Astrocyte (in vitro differentiated cells and primary cell): ENCODE measurements around the gene DENND2A. TPM values are rescaled to one million over a fixed set of nuclear protein-coding genes. Genes with fewer than 3 reads are reported as not detected.
"Not testable (repeated sequence)": the region's sequence is repeated elsewhere in the genome, so short reads cannot be mapped to it uniquely, and the experiment has no call there.

Source experiments
- DNase-seq: peaks from one replicate; pipeline ENCODE4 v3.0.0-alpha.2; 2010; ENCODE audit warnings: low read depth
- FAIRE-seq: peaks from 2 replicates; lab custom pipeline; 2011; peaks lifted over from hg19 to GRCh38; lab: Jason Lieb, UNC
- H2AFZ ChIP-seq: 2 replicates; pipeline ENCODE4 v1.6.0; 2012; ENCODE audit warnings: low read depth, low read length, inconsistent platforms
- H3K27ac ChIP-seq: 2 replicates; pipeline ENCODE4 v1.5.1; 2011; ENCODE audit warnings: low read depth, low read length, inconsistent platforms
- H3K27me3 ChIP-seq: 2 replicates; pipeline ENCODE4 v1.6.0; 2011; ENCODE audit warnings: low read length, inconsistent platforms; ENCODE audit not compliant: insufficient read depth
- H3K36me3 ChIP-seq: 2 replicates; pipeline ENCODE4 v1.5.1; 2011; ENCODE audit warnings: low read length, inconsistent platforms; ENCODE audit not compliant: insufficient read depth
- H3K4me1 ChIP-seq: 2 replicates; pipeline ENCODE4 v1.5.1; 2011; ENCODE audit warnings: low read length, inconsistent platforms; ENCODE audit not compliant: insufficient read depth
- H3K4me2 ChIP-seq: 2 replicates; pipeline ENCODE4 v1.6.0; 2012; ENCODE audit warnings: low read length, inconsistent platforms
- H3K4me3 ChIP-seq: 2 replicates; pipeline ENCODE4 v1.5.1; 2011; ENCODE audit warnings: low read depth, mild to moderate bottlenecking, low read length, inconsistent platforms; ENCODE audit not compliant: insufficient read depth
- H3K79me2 ChIP-seq: 2 replicates; pipeline ENCODE4 v1.6.0; 2012; ENCODE audit warnings: mild to moderate bottlenecking, low read length, inconsistent platforms; ENCODE audit not compliant: insufficient read depth
- H3K9ac ChIP-seq: 2 replicates; pipeline ENCODE4 v1.6.0; 2012; ENCODE audit warnings: mild to moderate bottlenecking, low read length, inconsistent platforms
- H3K9me3 ChIP-seq: 2 replicates; pipeline ENCODE4 v1.5.1; 2012; ENCODE audit warnings: low read depth, mild to moderate bottlenecking, low read length, inconsistent platforms; ENCODE audit not compliant: insufficient read depth
- H4K20me1 ChIP-seq: 2 replicates; pipeline ENCODE4 v1.6.0; 2012; ENCODE audit warnings: low read length, inconsistent platforms; ENCODE audit not compliant: insufficient read depth
- H3K27ac Mint-ChIP-seq: one replicate; pipeline ENCODE4 v1.8.0; 2021; ENCODE audit warnings: mild to moderate bottlenecking, mixed read lengths; ENCODE audit not compliant: unreplicated experiment
- H3K27me3 Mint-ChIP-seq: one replicate; pipeline ENCODE4 v1.8.0; 2021; ENCODE audit warnings: low read depth, mixed read lengths; ENCODE audit not compliant: unreplicated experiment
- H3K36me3 Mint-ChIP-seq: one replicate; pipeline ENCODE4 v1.8.0; 2021; ENCODE audit warnings: low read depth, mixed read lengths; ENCODE audit not compliant: unreplicated experiment
- H3K4me1 Mint-ChIP-seq: one replicate; pipeline ENCODE4 v1.8.0; 2021; ENCODE audit warnings: low read depth, mixed read lengths; ENCODE audit not compliant: unreplicated experiment
- H3K4me3 Mint-ChIP-seq: one replicate; pipeline ENCODE4 v1.8.0; 2021; ENCODE audit warnings: mild to moderate bottlenecking, moderate library complexity, mixed read lengths; ENCODE audit not compliant: unreplicated experiment
- H3K9me3 Mint-ChIP-seq: one replicate; pipeline ENCODE4 v1.8.0; 2021; ENCODE audit warnings: mild to moderate bottlenecking, mixed read lengths; ENCODE audit not compliant: unreplicated experiment
- CTCF ChIP-seq: IDR thresholded peaks from 2 replicates; pipeline ENCODE4 v1.5.1; 2011; ENCODE audit warnings: low read depth, mild to moderate bottlenecking, inconsistent platforms, low read length, moderate library complexity; ENCODE audit not compliant: insufficient read depth
- EZH2 ChIP-seq: IDR thresholded peaks from 2 replicates; pipeline ENCODE4 v1.6.1; 2012; ENCODE audit warnings: mild to moderate bottlenecking, low read length, inconsistent platforms; ENCODE audit not compliant: insufficient read depth
- total RNA-seq: library from RNA; stranded (reverse); gene quantifications from 2 replicates; pipeline ENCODE4 v1.2.1, GENCODE V29; 2021

The DENND2A gene
- total RNA-seq, 1 donor from 2014 or later = 42.1 TPM

- H3K79me2 ChIP-seq = no peaks in the 10 kb centered on the region
- no peaks in the 10 kb centered on the region for H3K27me3 ChIP-seq
- H3K27ac Mint-ChIP-seq = peak overlapping the region; percentile 85
- peak overlapping the region; percentile 56 for H2AFZ ChIP-seq
- H3K9me3 ChIP-seq = no peaks in the 10 kb centered on the region
- no peak for FAIRE-seq
- H3K36me3 Mint-ChIP-seq = no peaks in the 10 kb centered on the region
- no peaks in the 10 kb centered on the region for H4K20me1 ChIP-seq
- DNase-seq = peak; percentile 42
- peak overlapping the region; percentile 64 for H3K4me2 ChIP-seq
- H3K27me3 Mint-ChIP-seq = no peaks in the 10 kb centered on the region
- H3K4me1 Mint-ChIP-seq = peaks cover 6% of the 10 kb centered on the region
- peaks cover 8% of the 10 kb centered on the region for H3K4me1 ChIP-seq
- no peak overlapping the region for H3K4me3 ChIP-seq
- no peak overlapping the region for H3K27ac ChIP-seq
- H3K9ac ChIP-seq = no peak overlapping the region
- peaks cover under 1% of the 10 kb centered on the region for H3K9me3 Mint-ChIP-seq
- no peak overlapping the region for H3K4me3 Mint-ChIP-seq
- H3K36me3 ChIP-seq = no peaks in the 10 kb centered on the region
- TF ChIP-seq EZH2 (no peak), CTCF (no peak)
These were observed 133.7 kb downstream of the DENND2A start for GRCh38 chr7:140506788-140507464.

- Histone ChIP-seq H2AFZ (no peak overlapping the region), H3K4me2 (no peak overlapping the region), H3K4me1 (peaks cover 5% of the 10 kb centered on the region), H3K27ac (no peak overlapping the region), H3K4me3 (no peak overlapping the region), H3K27me3 (no peaks in the 10 kb centered on the region), H3K9ac (no peak overlapping the region), H4K20me1 (no peaks in the 10 kb centered on the region), H3K9me3 (no peaks in the 10 kb centered on the region), H3K79me2 (no peaks in the 10 kb centered on the region), H3K36me3 (no peaks in the 10 kb centered on the region)
- peaks cover 2% of the 10 kb centered on the region for H3K27me3 Mint-ChIP-seq
- peaks cover 3% of the 10 kb centered on the region for H3K4me1 Mint-ChIP-seq
- H3K4me3 Mint-ChIP-seq = no peak overlapping the region
- FAIRE-seq (no peak), DNase-seq (no peak)
- no peaks in the 10 kb centered on the region for H3K36me3 Mint-ChIP-seq
- H3K9me3 Mint-ChIP-seq = no peaks in the 10 kb centered on the region
- no peak for TF ChIP-seq EZH2
- TF ChIP-seq CTCF = no peak
- no peak overlapping the region for H3K27ac Mint-ChIP-seq
These were observed 138.6 kb downstream of the DENND2A start for GRCh38 chr7:140501966-140502365.

- not testable (repeated sequence) for FAIRE-seq, DNase-seq, H3K36me3 ChIP-seq, H3K4me2 ChIP-seq, H3K9me3 ChIP-seq, H3K4me3 Mint-ChIP-seq, H3K27me3 ChIP-seq, H3K9ac ChIP-seq, H3K27ac Mint-ChIP-seq, H3K9me3 Mint-ChIP-seq, H3K79me2 ChIP-seq, H3K27ac ChIP-seq, H3K36me3 Mint-ChIP-seq, H3K27me3 Mint-ChIP-seq, H4K20me1 ChIP-seq, H3K4me1 Mint-ChIP-seq, H3K4me3 ChIP-seq, H2AFZ ChIP-seq, H3K4me1 ChIP-seq
These were observed 142.8 kb downstream of the DENND2A start for GRCh38 chr7:140497807-140498206.
